NCI-H2107 (cell line): ENCODE data around the gene SMCO2.

ENCODE experiments used
- DNase-seq: peaks from one replicate; lab custom pipeline; 2025; lab: John Stamatoyannopoulos, UW

SMCO2 gene

GRCh38 chr12:27446436-27446835 lies at the start of gene SMCO2:
Gene SMCO2 (plus strand): TSS chr12:27446736. CDS start chr12:27470632, 23,896 bp downstream.
- no peak for DNase-seq

DNA sequence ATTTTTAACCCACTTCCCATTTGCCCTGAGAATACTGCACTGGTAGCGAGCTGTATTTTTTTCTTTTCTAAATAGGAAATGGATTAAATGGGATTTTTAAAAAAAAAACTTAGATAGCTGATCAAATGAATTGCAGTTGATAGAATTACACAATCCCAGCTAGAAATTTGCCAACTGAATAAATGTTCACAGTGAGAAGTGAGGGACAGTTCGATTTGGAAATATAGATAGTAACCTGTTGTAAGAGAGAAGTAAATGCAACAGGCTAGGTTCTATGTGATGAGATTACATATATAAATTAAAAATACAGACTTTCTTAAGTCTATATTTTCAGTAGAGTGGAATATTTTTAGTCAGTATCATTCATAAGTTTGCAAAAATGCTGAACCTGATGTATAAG lies 48.1 kb upstream of the SMCO2 start:
- DNase-seq, result no peak

DNA sequence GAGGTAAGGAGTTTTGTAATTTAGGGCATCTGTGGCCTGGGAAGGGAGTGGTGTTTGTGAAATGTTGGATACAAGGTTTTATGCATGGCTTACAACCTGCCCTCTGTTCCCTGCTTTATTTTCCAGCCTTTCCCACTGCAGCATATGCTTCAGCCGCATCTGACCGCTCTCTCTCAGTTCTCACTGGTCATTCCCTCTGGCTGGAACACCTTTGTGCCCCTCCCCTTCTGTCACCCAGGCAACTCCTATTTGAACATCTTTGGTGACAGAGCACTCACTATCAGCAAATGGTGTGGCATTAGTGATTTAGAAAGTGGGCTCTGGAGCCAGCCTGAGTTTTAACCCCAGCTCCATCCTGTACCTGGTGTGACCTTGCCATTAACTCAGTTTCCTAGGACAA lies 47.5 kb upstream of the SMCO2 start:
- no peak for DNase-seq

- DNase-seq, result no peak
These were observed 45.6 kb upstream of the SMCO2 start for GRCh38 chr12:27400856-27401354.

DNA sequence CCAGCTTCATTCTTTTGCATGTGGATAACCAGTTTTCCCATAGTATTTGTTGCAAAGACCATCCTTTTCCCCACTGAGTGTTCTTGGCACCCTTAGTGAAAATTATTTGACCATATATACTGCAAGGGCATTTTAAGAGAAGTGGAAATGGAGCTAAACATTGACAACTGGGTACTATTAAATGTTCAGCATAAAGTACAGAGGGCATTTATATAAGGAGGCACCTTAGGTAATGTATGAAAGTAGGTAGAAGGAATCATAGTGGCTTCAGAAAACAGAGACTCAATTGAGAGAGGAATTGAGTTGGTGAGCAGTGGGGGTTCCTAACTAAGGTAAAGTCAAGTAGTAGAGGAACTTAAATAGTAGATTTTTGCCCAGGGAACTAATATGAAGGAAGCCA lies 34.5 kb upstream of the SMCO2 start:
- no peak for DNase-seq

DNA sequence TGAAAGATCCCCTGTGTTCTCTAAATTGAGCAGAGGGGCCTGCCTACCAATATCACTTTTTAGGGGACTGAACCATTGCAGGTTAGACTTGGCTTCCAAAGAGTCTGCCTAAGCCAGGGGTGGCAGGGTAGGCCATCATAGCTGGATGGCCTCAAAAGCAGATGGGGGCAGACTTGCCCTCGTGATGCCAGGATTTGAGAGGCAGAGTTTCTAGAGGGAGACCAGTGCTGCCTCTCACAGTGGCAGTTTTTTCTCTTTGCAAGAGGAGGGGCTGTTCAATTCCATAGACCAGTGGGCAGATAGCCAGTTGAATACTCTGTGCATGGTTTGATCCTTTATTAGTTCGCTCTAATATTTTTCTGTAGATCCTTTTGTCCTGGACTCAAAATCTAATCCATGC lies 23.8 kb upstream of the SMCO2 start:
- no peak for DNase-seq

DNA sequence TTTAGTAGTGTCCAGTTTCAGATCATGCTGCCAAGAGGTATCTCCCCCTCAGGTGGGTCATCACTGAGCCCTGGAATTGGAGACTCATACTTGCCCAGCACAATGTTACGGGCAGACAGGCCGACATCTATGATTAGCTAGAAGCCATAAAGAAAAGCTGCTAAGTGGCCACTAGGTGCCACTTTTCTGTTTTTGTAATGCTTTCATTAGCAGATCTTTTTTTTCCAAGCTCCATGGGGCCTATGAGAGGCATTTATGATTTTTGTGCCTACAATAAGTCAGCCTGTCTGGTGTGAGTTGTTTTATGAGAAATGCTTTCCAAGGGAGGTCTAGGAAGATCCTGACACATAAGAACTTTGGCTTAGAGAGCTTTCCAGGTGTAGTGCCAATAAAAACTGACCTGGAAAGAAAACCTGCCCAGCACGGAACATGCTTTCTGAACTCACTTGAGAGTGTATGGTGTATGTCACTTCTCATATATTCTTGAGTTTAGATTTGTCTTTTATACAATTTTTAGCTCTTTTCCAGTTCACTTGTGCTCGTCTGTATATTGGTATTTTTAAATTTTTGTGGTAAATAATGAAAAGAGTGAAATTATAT lies 21.8 kb upstream of the SMCO2 start:
- peak; percentile 14 for DNase-seq

DNA sequence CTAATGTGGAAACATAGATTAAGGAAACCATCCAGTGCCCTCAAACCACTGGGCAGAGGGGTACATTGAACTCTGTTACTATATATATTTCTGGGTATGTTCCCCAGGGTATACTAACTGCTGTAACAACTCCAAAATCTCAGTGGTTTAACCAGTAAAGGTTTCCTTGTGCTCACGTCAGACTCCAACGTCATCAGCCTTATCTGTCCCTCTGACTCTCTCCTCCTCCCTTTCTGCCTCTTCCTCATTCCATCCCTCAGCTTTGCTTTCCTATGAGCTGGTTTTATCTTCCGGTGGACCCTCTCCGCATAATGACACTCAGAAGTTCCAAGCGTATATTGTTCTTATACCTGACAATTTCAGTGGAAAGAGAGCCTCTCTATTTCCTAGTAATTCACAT lies 21.2 kb upstream of the SMCO2 start:
- DNase-seq, result no peak

GRCh38 chr12:27426743-27427487 lies 19.6 kb upstream of the SMCO2 start:
- no peak for DNase-seq

- DNase-seq, result no peak
These were observed 18.7 kb upstream of the SMCO2 start for GRCh38 chr12:27427824-27428223.

DNA sequence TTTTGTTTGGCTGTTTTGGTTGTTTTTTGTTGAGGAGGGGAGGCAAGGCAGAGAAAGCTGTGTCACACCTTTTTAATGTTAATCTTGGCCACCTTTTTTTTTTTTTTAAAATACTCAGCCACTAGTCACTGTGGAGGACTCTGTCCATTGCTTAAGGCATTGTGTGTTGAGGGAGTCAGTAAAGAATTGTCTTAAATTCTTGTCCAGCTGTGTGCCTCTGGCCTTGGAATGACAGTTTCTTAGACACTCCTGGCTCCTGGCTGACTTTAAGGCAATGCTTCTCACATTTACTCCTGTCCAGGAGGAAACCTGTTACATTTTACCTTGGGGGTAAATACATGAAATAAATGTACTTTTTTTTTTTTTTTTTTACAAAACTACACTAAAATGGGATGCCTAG lies 18.1 kb upstream of the SMCO2 start:
- no peak for DNase-seq

GRCh38 chr12:27429606-27430005 lies 16.9 kb upstream of the SMCO2 start:
- DNase-seq, result no peak

DNA sequence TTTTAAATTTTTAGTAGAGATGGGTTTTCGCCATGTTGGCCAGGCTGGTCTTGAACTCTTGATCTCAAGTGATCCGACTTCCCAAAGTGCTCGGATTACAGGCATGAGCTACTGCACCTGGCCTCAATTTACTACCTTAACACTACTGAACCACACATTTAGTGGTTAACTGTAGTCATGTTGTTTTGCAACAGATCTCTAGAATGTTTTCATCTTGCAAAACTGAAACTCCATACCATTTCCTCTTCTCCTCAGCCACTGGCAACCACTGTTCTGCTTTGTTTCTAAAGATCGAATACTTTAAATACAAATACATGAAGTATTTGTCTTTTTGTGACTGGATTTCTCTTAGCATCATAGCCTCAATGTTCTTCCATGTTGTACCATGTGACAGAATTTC lies 15.4 kb upstream of the SMCO2 start:
- DNase-seq, result no peak

GRCh38 chr12:27434673-27435565 lies 11.6 kb upstream of the SMCO2 start:
- DNase-seq, result no peak

DNA sequence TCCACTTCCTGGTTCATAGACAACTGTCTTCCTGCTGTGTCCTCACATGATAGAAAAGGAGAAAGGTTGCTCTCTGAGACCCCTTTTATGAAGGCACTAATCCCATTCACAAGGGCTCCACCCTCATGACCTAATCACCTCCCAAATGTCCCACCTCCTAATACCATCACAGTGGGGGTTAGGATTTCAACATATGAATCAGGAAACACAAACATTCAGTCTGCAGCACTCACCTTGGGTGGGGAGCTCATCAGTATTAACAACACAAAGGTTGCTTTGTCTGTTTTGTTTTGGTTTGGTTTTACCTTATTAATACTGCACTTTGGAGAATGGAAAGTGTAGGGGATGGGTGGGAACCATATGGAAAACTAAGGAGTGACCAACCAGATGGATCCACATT lies 10.5 kb upstream of the SMCO2 start:
- DNase-seq, result no peak

GRCh38 chr12:27436768-27437167 lies 9.8 kb upstream of the SMCO2 start:
- no peak for DNase-seq

GRCh38 chr12:27437839-27438238 lies 8.7 kb upstream of the SMCO2 start:
- DNase-seq, result no peak

- no peak for DNase-seq
These were observed 1.2 kb downstream of the SMCO2 start for GRCh38 chr12:27447761-27448160.

- DNase-seq, result no peak
These were observed 2.5 kb downstream of the SMCO2 start for GRCh38 chr12:27449026-27449425.

DNA sequence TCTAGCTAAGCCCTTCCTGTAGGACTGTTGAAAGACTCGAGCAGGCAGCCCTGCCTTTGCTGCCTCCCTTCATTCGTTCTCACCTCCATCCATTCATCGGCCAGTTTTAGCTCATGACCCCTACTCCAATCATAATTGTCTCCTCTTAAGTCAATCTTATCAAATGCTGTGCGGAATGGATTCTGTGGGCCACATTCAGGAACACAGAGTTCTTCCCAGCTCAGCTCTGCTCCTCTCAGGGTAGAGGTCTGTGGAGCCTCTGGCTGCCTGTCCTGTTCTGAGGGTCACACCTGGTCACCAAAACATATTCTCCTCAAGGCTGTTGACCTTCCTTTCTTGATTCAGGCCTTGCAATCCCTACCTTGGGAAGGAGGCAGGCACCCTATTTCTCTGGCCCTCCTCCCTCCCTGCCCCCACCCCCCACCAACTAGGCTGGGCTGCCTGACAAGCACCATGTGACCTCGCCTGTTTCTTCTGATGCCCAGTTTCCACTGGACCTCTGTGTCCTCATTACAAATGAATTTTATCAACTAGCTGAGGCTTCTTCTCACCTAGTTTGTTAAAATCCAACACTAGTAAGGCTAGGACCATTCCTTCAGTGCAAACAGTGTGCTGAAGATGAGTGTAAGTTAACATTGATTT lies 3.5 kb downstream of the SMCO2 start:
- no peak for DNase-seq

- no peak for DNase-seq
These were observed 4.7 kb downstream of the SMCO2 start for GRCh38 chr12:27451036-27451825.
